Activated naive CD4-positive, alpha-beta T cell treated with anti-CD3 and anti-CD28 coated beads for 36 hours (primary cell): ENCODE measurements around the gene KEL. TPM values are rescaled to one million over a fixed set of nuclear protein-coding genes. Genes with fewer than 3 reads are reported as not detected.
"Not testable (repeated sequence)": the region's sequence is repeated elsewhere in the genome, so short reads cannot be mapped to it uniquely, and the experiment has no call there.

Experiments
- CTCF ChIA-PET: fragments of 350-600 bp; sonication (Branson Sonifier 250); formaldehyde crosslinking; loops from one replicate; lab custom pipeline; 2021; ENCODE audit warnings: antibody characterized with exemption; lab: Charles Lee
- DNase-seq: peaks from one replicate; pipeline ENCODE4 v3.0.0-alpha.2; 2020
- H3K27ac Mint-ChIP-seq: one replicate; pipeline ENCODE4 v1.8.0; 2021; ENCODE audit warnings: mild to moderate bottlenecking, mixed read lengths
- H3K27me3 Mint-ChIP-seq: one replicate; pipeline ENCODE4 v1.8.0; 2021; ENCODE audit warnings: low read depth, mixed read lengths
- H3K36me3 Mint-ChIP-seq: one replicate; pipeline ENCODE4 v1.8.0; 2021; ENCODE audit warnings: low read depth, mixed read lengths
- H3K4me1 Mint-ChIP-seq: one replicate; pipeline ENCODE4 v1.8.0; 2021; ENCODE audit warnings: low read depth, mixed read lengths
- H3K4me3 Mint-ChIP-seq: one replicate; pipeline ENCODE4 v1.8.0; 2021; ENCODE audit warnings: mild to moderate bottlenecking, moderate library complexity, mixed read lengths
- H3K9me3 Mint-ChIP-seq: one replicate; pipeline ENCODE4 v1.8.0; 2021; ENCODE audit warnings: mixed read lengths
- intact Hi-C: fragments of 100-400 bp; cut with micrococcal nuclease; formaldehyde crosslinking; loops from one replicate; pipeline ENCODE4 v1.15.1; 2023
- total RNA-seq, 2 experiments: library from RNA; stranded (reverse); gene quantifications; one replicate each; pipeline ENCODE4 v1.2.3, GENCODE V29; 2021

Gene KEL
- total RNA-seq, 2 experiments from 2014 or later, result 0.52 to 0.83 TPM

- H3K4me3 Mint-ChIP-seq, result no peak overlapping the region
- H3K9me3 Mint-ChIP-seq, result no peaks in the 10 kb centered on the region
- H3K27me3 Mint-ChIP-seq, result no peaks in the 10 kb centered on the region
- H3K36me3 Mint-ChIP-seq, result no peaks in the 10 kb centered on the region
- CTCF ChIA-PET, result interaction anchor here (0.6 to 2.1 kb wide), 4 partner anchors 10 to 688 kb away, joined by 3 to 10 read pairs (median 3); no protein-coding TSS in a partner anchor
- H3K27ac Mint-ChIP-seq, result no peak overlapping the region
- H3K4me1 Mint-ChIP-seq, result no peaks in the 10 kb centered on the region
- DNase-seq, result no peak
- intact Hi-C loops, result loop anchor here (10.0 kb wide), 1 partner anchor 1268 kb away; no protein-coding TSS in a partner anchor
Measured at GRCh38 chr7:142992427-142992826, 30.3 kb upstream of the KEL start.

GRCh38 chr7:142984297-142984696, 22.1 kb upstream of the KEL start:
- Mint-ChIP-seq H3K27ac (no peak overlapping the region), H3K27me3 (peaks cover 4% of the 10 kb centered on the region), H3K36me3 (no peaks in the 10 kb centered on the region), H3K4me1 (no peaks in the 10 kb centered on the region), H3K9me3 (peaks cover 2% of the 10 kb centered on the region), H3K4me3 (no peak overlapping the region)
- DNase-seq, result no peak
- CTCF ChIA-PET, result no interaction called here
- intact Hi-C loops, result no loop called here

- H3K9me3 Mint-ChIP-seq, result peaks cover 3% of the 10 kb centered on the region
- H3K4me3 Mint-ChIP-seq, result no peak overlapping the region
- H3K36me3 Mint-ChIP-seq, result no peaks in the 10 kb centered on the region
- H3K27ac Mint-ChIP-seq, result no peak overlapping the region
- no peak for DNase-seq
- H3K4me1 Mint-ChIP-seq, result no peaks in the 10 kb centered on the region
- intact Hi-C loops, result no loop called here
- CTCF ChIA-PET, result interaction anchor here (1.4 kb wide), 1 partner anchor 103 kb away, joined by 3 read pairs; no protein-coding TSS in a partner anchor
- H3K27me3 Mint-ChIP-seq, result peaks cover 4% of the 10 kb centered on the region
Measured at GRCh38 chr7:142983825-142984224, 21.7 kb upstream of the KEL start.

GRCh38 chr7:142978402-142978801, 16.2 kb upstream of the KEL start:
- H3K9me3 Mint-ChIP-seq, H3K4me1 Mint-ChIP-seq, DNase-seq, H3K36me3 Mint-ChIP-seq, H3K27me3 Mint-ChIP-seq, CTCF ChIA-PET, H3K4me3 Mint-ChIP-seq, H3K27ac Mint-ChIP-seq, intact Hi-C loops: not testable (repeated sequence)

GRCh38 chr7:142974626-142975025, 12.5 kb upstream of the KEL start:
- no peak for DNase-seq

GRCh38 chr7:142969183-142969582, 7.0 kb upstream of the KEL start:
- Mint-ChIP-seq H3K4me1 (peaks cover 2% of the 10 kb centered on the region), H3K9me3 (no peaks in the 10 kb centered on the region), H3K27me3 (peaks cover 20% of the 10 kb centered on the region), H3K4me3 (no peak overlapping the region), H3K27ac (no peak overlapping the region), H3K36me3 (no peaks in the 10 kb centered on the region)
- CTCF ChIA-PET, result no interaction called here
- no peak for DNase-seq
- intact Hi-C loops, result no loop called here

More at GRCh38 chr7:142974626-142975025, 12.5 kb upstream of the KEL start:
- no peak overlapping the region for H3K4me3 Mint-ChIP-seq
- peaks cover 3% of the 10 kb centered on the region for H3K4me1 Mint-ChIP-seq
- intact Hi-C loops, result no loop called here
- CTCF ChIA-PET, result interaction anchor here (1.1 kb wide), 1 partner anchor 18 kb away, joined by 3 read pairs; no protein-coding TSS in a partner anchor
- peaks cover 5% of the 10 kb centered on the region for H3K9me3 Mint-ChIP-seq
- no peak overlapping the region for H3K27ac Mint-ChIP-seq
- peaks cover 11% of the 10 kb centered on the region for H3K27me3 Mint-ChIP-seq
- H3K36me3 Mint-ChIP-seq, result no peaks in the 10 kb centered on the region

GRCh38 chr7:142968229-142968628, 6.1 kb upstream of the KEL start:
- Mint-ChIP-seq H3K36me3 (no peaks in the 10 kb centered on the region), H3K27me3 (peaks cover 24% of the 10 kb centered on the region), H3K9me3 (no peaks in the 10 kb centered on the region), H3K27ac (no peak overlapping the region), H3K4me3 (no peak overlapping the region), H3K4me1 (no peaks in the 10 kb centered on the region)
- DNase-seq, result no peak
- CTCF ChIA-PET, result no interaction called here
- intact Hi-C loops, result no loop called here

GRCh38 chr7:142964502-142965246, 2.5 kb upstream of the KEL start:
- Mint-ChIP-seq H3K27ac (no peak overlapping the region), H3K9me3 (no peaks in the 10 kb centered on the region), H3K4me1 (no peaks in the 10 kb centered on the region), H3K27me3 (peaks cover 15% of the 10 kb centered on the region), H3K36me3 (no peaks in the 10 kb centered on the region), H3K4me3 (no peak overlapping the region)
- intact Hi-C loops, result no loop called here
- no peak for DNase-seq
- CTCF ChIA-PET, result no interaction called here

- Mint-ChIP-seq H3K4me1 (no peaks in the 10 kb centered on the region), H3K9me3 (no peaks in the 10 kb centered on the region), H3K27ac (no peak overlapping the region), H3K4me3 (no peak overlapping the region), H3K36me3 (no peaks in the 10 kb centered on the region), H3K27me3 (peaks cover 13% of the 10 kb centered on the region)
- CTCF ChIA-PET, result no interaction called here
- intact Hi-C loops, result no loop called here
- DNase-seq, result no peak
Measured at GRCh38 chr7:142963993-142964392, 1.8 kb upstream of the KEL start.

- Mint-ChIP-seq H3K27me3 (peaks cover 8% of the 10 kb centered on the region), H3K4me3 (no peak overlapping the region)
Measured at GRCh38 chr7:142962991-142963390, 828 bp upstream of the KEL start.

GRCh38 chr7:142961595-142961972, 579 bp downstream of the KEL start:
- Mint-ChIP-seq H3K27ac (no peak overlapping the region), H3K9me3 (peaks cover under 1% of the 10 kb centered on the region), H3K36me3 (no peaks in the 10 kb centered on the region), H3K4me3 (no peak overlapping the region), H3K27me3 (peaks cover 4% of the 10 kb centered on the region), H3K4me1 (no peaks in the 10 kb centered on the region)
- no peak for DNase-seq
- intact Hi-C loops, result no loop called here
- CTCF ChIA-PET, result interaction anchor here (0.6 to 1.4 kb wide), 6 partner anchors 18 to 662 kb away, joined by 3 to 5 read pairs (median 4); no protein-coding TSS in a partner anchor

More at GRCh38 chr7:142962991-142963390, 828 bp upstream of the KEL start:
- DNase-seq, result no peak
- CTCF ChIA-PET, result no interaction called here
- Mint-ChIP-seq H3K27ac (no peak overlapping the region), H3K9me3 (no peaks in the 10 kb centered on the region), H3K36me3 (no peaks in the 10 kb centered on the region), H3K4me1 (no peaks in the 10 kb centered on the region)
- intact Hi-C loops, result no loop called here

- H3K36me3 Mint-ChIP-seq, result no peaks in the 10 kb centered on the region
- peaks cover 4% of the 10 kb centered on the region for H3K27me3 Mint-ChIP-seq
- H3K9me3 Mint-ChIP-seq, result peaks cover 5% of the 10 kb centered on the region
- no peaks in the 10 kb centered on the region for H3K4me1 Mint-ChIP-seq
- H3K27ac Mint-ChIP-seq, result no peak overlapping the region
- intact Hi-C loops, result no loop called here
- no peak for DNase-seq
- CTCF ChIA-PET, result interaction anchor here (0.6 to 1.4 kb wide), 6 partner anchors 17 to 661 kb away, joined by 3 to 5 read pairs (median 4); no protein-coding TSS in a partner anchor
- no peak overlapping the region for H3K4me3 Mint-ChIP-seq
Measured at GRCh38 chr7:142960955-142961512, 1.1 kb downstream of the KEL start.
